Measurements from ENCODE around the gene CEP63.

GRCh38 chr3:134618478-134619300, 132.8 kb downstream of the CEP63 start:
- TF ChIP-seq POLR2A (IDR thresholded peaks at IDR 0.05; ENCODE audit: low read depth, low read length) (no peak), TAF1 (IDR thresholded peaks at IDR 0.05; ENCODE audit: borderline replicate concordance, low read depth, low read length) (no peak), POLR2AphosphoS5 (IDR thresholded peaks at IDR 0.05; ENCODE audit: low read depth, low read length) (no peak)

All from GM12892 (cell line).